Measurements from ENCODE around the gene INPP5K.
"Not testable (repeated sequence)": the region's sequence is repeated elsewhere in the genome, so short reads cannot be mapped to it uniquely, and the experiment has no call there.

DNA sequence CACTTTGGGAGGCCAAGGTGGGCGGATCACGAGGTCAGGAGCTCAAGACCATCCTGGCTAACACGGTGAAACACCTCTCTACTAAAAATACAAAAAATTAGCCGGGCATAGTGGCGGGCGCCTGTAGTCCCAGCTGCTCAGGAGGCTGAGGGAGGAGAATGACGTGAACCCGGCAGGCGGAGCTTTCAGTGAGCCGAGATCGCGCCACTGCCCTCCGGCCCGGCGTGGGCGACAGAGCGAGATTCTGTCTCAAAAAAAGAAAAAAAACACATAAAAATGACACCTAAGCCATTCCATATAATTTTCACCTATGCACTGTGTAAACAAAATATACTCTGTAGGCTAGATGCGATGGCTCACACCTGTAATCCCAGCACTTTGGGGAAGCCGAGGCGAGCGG lies 66.2 kb downstream of the INPP5K start:
- TF ChIP-seq, protein P1, sequence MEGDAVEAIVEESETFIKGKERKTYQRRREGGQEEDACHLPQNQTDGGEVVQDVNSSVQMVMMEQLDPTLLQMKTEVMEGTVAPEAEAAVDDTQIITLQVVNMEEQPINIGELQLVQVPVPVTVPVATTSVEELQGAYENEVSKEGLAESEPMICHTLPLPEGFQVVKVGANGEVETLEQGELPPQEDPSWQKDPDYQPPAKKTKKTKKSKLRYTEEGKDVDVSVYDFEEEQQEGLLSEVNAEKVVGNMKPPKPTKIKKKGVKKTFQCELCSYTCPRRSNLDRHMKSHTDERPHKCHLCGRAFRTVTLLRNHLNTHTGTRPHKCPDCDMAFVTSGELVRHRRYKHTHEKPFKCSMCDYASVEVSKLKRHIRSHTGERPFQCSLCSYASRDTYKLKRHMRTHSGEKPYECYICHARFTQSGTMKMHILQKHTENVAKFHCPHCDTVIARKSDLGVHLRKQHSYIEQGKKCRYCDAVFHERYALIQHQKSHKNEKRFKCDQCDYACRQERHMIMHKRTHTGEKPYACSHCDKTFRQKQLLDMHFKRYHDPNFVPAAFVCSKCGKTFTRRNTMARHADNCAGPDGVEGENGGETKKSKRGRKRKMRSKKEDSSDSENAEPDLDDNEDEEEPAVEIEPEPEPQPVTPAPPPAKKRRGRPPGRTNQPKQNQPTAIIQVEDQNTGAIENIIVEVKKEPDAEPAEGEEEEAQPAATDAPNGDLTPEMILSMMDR (IDR thresholded peaks at IDR 0.05), result not testable (repeated sequence)
- not testable (repeated sequence) for TF ChIP-seq EZH2 (IDR thresholded peaks at IDR 0.05; ENCODE audit: borderline replicate concordance, insufficient read depth, low read depth, low read length, poor library complexity, severe bottlenecking)

Measured in B cell (primary cell).